Immature natural killer cell (primary cell): ENCODE results near the gene PPP1R13B. TPM values are rescaled to one million over a fixed set of nuclear protein-coding genes. Genes with fewer than 3 reads are reported as not detected.
A peak's percentile ranks its signal among the peaks of the same experiment; 100 is the strongest.

Source experiments
- DNase-seq, 3 donors: peaks; one replicate each; pipeline ENCODE4 v3.0.0; 2022; ENCODE audit warnings: mixed read lengths in 1 of 3
- H3K27ac Mint-ChIP-seq, 6 donors: one replicate each; pipeline ENCODE4 v1.8.0; 2020; ENCODE audit warnings: mixed read lengths in 6 of 6, mild to moderate bottlenecking in 5 of 6, inconsistent platforms in 4 of 6, moderate library complexity in 3 of 6
- H3K27me3 Mint-ChIP-seq, 3 donors: one replicate each; pipeline ENCODE4 v1.8.0; 2020 to 2021; ENCODE audit warnings: low read depth in 3 of 3, mild to moderate bottlenecking in 3 of 3, mixed read lengths in 3 of 3, moderate library complexity in 3 of 3, inconsistent platforms in 1 of 3
- H3K36me3 Mint-ChIP-seq, 3 donors: one replicate each; pipeline ENCODE4 v1.8.0; 2020; ENCODE audit warnings: mixed read lengths in 3 of 3, inconsistent platforms in 2 of 3, mild to moderate bottlenecking in 2 of 3
- H3K4me1 Mint-ChIP-seq, 2 donors: one replicate each; pipeline ENCODE4 v1.8.0; 2020; ENCODE audit warnings: inconsistent platforms in 2 of 2, mild to moderate bottlenecking in 2 of 2, mixed read lengths in 2 of 2, moderate library complexity in 1 of 2
- H3K4me3 Mint-ChIP-seq, 5 donors: one replicate each; pipeline ENCODE4 v1.8.0; 2020; ENCODE audit warnings: mild to moderate bottlenecking in 5 of 5, mixed read lengths in 5 of 5, inconsistent platforms in 3 of 5, moderate library complexity in 3 of 5
- H3K9me3 Mint-ChIP-seq, 6 donors: one replicate each; pipeline ENCODE4 v1.8.0; 2020; ENCODE audit warnings: mild to moderate bottlenecking in 6 of 6, mixed read lengths in 6 of 6, inconsistent platforms in 4 of 6, moderate library complexity in 3 of 6
- polyA plus RNA-seq, 3 donors: library from polyadenylated mRNA; unstranded; fragments of 300-500 nt; fragmentation: Illumina TruSeq; gene quantifications; one replicate each; pipeline ENCODE4 v1.2.3, GENCODE V29; 2021

The PPP1R13B gene
- polyA plus RNA-seq, 3 donors from 2014 or later: 0.85 to 6.7 (median 4.1) TPM

DNA sequence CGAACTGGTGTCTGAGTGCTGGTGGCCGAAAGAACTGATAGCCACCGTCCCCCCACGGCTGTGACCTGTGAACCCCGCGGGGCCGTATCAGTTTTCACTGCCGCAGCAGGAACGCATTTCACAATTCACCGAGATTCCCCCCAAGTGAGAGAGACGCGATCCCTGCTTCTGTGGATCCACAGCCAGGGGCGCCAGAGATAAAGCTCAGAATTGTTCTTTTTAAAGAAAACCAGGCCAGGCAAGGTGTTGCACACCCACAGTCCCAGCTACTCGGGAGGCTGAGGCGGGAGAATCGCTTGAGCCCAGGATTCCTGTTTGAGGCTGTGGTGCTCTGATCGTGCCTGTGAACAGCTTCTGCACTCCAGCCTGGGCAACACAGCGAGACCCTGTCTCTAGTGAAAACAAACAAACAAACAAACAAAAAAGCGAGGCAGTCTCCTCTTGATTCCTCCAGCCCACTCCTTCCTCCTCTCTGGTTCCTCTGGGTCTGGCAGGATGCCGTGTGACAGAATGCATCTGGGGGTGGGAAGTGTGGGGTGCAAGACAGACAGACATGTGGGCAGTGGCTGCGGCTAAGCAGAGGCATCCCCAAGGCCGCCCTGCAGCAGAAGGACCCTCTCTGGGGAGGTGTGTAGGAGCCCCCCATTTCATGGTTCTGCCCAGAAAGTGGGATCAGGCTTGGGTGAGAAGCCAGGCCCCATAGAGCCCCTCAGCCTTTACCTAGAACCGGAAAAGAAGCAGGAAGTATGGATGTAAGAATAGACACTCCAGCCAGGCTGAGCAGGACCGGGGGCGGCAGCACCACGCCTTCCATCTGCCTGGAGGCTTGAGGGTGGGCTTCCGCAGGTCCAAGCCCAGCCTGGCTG is 39.2 kb upstream of the PPP1R13B start:
- Mint-ChIP-seq H3K27me3 (peaks cover 0 to 5% (median 2%) of the 10 kb centered on the region in 3 donors), H3K4me1 (no peaks in the 10 kb centered on the region), H3K27ac (no peak overlapping the region), H3K36me3 (no peaks in the 10 kb centered on the region), H3K9me3 (no peaks in the 10 kb centered on the region), H3K4me3 (no peak overlapping the region)
- DNase-seq: no peak

DNA sequence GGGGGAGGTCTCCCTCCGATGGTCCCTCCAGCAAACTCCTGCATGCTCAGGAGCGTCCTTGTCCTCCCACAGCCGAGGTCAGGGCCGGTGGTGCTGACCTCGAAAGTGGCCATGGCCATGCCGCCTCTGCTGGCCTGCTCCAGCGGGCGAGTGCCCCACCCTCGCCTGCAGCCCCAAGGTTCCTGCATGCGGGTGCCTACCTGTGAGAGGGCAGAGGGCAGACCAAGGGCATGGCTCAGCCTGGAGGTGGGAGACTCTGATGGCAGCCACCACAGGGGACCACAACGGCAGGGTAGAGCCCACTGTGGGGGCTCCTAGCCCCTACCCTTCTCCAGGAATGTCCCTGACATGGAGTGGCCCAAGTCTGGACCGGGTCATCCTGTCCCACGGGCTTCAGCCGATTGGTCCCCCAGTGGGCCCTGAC is 38.1 kb upstream of the PPP1R13B start:
- H3K27ac Mint-ChIP-seq: no peak overlapping the region
- H3K36me3 Mint-ChIP-seq: no peaks in the 10 kb centered on the region
- DNase-seq: no peak
- H3K9me3 Mint-ChIP-seq: no peaks in the 10 kb centered on the region
- H3K4me1 Mint-ChIP-seq: peaks cover 0 to 8% of the 10 kb centered on the region in 2 donors
- peaks cover 0 to 7% (median 2%) of the 10 kb centered on the region in 3 donors for H3K27me3 Mint-ChIP-seq
- no peak overlapping the region for H3K4me3 Mint-ChIP-seq

DNA sequence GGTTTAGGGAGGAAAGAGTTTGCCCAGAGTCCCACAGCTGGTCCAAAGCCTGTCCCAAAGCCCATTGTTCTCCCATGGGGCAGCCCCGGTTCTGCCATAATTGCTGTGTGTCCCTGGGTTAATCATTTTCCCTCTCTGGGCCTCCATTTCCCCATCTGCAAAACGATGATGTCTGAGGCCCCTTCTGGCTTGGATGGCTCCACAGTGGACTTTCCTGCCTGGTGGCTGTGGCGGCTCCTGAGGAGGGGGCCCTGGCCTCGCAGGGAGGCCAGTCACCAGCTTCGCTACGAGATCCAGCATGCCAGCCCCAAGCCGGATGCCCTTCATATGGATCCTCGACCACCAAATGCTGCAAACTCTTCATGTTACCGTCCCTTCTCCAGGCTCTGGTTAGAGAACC is 37.5 kb upstream of the PPP1R13B start:
- peaks cover 5 to 14% of the 10 kb centered on the region in 2 donors for H3K4me1 Mint-ChIP-seq
- no peaks in the 10 kb centered on the region for H3K9me3 Mint-ChIP-seq
- peaks cover 0 to 10% (median 2%) of the 10 kb centered on the region in 3 donors for H3K27me3 Mint-ChIP-seq
- no peaks in the 10 kb centered on the region for H3K36me3 Mint-ChIP-seq
- H3K27ac Mint-ChIP-seq: no peak overlapping the region
- H3K4me3 Mint-ChIP-seq: no peak overlapping the region
- DNase-seq: no peak

DNA sequence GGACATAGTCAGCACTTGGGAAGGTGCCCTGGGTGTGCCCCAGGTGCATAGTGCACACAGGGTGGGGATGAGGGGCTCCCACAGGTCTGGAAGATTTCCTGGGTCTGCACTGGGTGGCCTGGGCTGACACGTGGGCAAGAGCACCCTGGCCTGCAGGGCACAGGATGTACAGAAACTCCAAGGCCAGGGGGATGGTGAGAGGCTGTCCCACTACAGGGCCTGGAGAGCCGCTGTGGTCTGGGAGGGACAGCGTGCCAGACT is 35.8 kb upstream of the PPP1R13B start:
- Mint-ChIP-seq H3K27me3 (peaks cover 2 to 10% (median 4%) of the 10 kb centered on the region in 3 donors), H3K4me1 (peaks cover 5 to 21% of the 10 kb centered on the region in 2 donors), H3K9me3 (no peaks in the 10 kb centered on the region), H3K27ac (no peak overlapping the region), H3K36me3 (no peaks in the 10 kb centered on the region), H3K4me3 (no peak overlapping the region)
- DNase-seq: no peak

DNA sequence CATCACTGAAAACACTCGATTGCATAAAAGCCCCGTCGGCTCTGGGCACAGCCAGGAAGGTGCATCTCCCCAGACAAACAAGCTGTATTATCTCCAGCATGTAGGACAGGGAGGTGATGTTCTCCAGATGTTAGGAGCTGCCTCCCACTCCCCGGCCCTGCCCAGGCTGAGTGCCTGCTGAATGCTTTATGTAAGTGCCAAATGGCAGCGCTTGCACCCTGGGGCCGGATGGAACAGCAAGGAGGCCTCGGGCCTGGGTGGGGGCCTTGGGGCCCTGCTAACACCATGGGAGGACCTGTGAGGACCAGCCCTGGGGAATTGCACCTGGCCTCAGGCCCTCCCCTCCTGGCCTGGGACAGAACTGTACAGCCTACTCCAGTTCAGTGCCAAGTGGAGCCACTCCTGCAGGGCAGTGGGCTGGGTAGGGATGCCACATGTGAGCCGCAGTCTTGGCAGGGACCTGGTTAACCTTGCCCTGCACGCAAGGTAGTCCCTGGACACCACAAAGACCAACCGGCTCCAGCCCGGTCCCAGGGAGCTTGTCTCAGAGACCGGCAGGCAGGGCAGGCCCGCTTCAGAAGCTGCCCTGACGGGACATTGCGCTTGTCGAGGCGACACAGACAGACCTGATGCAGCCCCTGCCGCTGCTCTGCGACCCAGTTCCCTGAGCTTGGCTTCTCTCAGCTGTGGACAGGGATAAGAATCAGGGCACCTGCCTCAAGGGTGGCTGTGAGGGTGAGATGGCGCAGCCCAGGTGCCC is 35.3 kb upstream of the PPP1R13B start:
- no peaks in the 10 kb centered on the region for H3K9me3 Mint-ChIP-seq
- no peak for DNase-seq
- peaks cover 2 to 10% (median 4%) of the 10 kb centered on the region in 3 donors for H3K27me3 Mint-ChIP-seq
- H3K27ac Mint-ChIP-seq: no peak overlapping the region
- H3K36me3 Mint-ChIP-seq: no peaks in the 10 kb centered on the region
- H3K4me3 Mint-ChIP-seq: no peak overlapping the region
- peaks cover 5 to 21% of the 10 kb centered on the region in 2 donors for H3K4me1 Mint-ChIP-seq

DNA sequence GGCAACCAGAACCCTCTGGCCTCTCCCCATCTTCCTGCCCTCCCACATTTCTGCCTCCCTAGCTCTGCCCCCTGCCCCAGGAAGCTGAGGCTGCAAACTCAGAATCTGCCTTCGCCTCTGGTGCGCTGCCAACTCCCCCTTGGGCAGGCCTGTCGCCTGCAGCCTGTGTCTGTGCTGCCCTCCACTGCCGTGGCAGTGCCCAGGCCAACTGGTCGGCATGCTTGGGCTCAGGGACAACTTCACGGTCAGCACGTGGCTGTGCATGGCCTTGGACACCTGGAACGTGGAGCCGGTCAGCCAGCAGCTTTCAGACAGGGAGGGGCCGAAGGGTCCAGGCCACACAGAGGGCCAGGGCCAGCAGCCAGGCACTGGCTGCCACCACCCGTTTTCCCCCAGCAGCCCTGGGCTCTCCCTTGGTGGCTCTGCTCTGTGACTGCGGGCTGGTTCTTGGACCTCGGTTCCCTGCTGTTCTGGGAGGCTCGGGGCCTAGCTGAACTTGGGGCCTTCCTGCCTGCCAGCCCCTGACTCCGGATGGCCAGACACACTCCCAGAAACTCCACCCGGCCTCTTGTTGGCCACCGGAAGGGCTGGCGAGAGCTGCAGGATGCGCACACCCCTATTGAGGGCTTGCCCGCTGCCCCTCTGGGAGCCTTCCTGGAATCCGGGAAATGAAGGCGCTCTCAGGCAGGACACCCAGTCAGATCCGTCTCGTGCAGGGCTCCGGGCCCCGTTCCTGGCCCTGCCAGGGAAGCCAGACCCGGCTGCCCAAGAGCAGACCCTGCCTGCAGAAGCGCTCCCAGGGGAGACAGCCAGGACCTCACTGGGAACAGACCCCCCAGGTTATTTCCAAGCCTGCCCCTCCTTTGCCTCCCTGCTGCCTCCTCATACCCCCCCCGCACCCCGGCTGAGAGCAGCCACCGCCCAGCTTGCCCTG is 34.2 kb upstream of the PPP1R13B start:
- Mint-ChIP-seq H3K27ac (no peak overlapping the region), H3K36me3 (no peaks in the 10 kb centered on the region), H3K4me3 (no peak overlapping the region), H3K9me3 (no peaks in the 10 kb centered on the region), H3K27me3 (peaks cover 2 to 10% (median 4%) of the 10 kb centered on the region in 3 donors), H3K4me1 (peaks cover 5 to 21% of the 10 kb centered on the region in 2 donors)
- no peak for DNase-seq

DNA sequence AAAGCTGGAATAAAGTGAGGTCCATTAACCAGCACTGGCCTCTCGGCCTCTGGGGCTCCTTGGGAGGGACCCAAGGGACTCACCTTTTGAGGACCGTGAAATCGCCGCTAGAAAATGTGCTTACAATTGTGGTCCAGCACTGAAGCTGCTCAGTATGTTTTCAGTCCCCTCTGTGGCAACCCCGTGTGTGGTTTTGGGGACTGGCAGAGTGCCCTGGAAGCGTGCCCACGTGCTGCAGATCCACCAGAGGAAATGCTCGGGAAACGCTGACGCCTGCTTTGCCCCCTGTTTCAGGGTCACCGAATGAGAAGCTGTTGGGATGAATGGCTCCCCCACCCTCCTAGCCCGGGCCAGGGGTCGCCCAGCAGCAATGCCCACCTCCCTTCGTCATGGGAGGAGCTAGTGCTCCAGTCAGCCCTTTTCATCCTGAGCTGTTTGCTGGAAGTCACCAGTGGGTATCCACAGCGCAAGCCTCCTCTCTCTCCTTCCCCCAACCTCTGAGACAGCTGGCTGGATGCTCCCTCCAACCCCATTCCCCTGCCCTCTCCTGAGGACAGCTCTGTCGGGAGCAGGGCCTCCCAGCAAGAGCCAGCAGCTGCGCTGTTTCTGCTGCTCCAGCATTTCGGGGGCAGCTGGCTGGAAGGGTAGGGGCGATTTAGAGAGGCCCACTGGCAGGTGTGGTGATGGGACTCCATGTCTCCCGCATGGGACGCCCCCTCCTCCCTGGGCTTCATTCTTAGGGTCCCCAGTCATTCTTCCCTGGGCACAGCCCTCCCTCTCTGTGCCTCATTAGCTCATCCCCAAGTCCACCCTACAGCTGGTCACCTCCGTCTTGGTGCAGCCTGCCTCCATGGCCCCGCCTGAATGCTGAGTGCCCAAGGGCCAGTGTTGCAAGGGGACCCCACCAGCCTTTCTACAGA is 33.2 kb upstream of the PPP1R13B start:
- H3K36me3 Mint-ChIP-seq: no peaks in the 10 kb centered on the region
- H3K27me3 Mint-ChIP-seq: peaks cover 2 to 9% (median 4%) of the 10 kb centered on the region in 3 donors
- H3K27ac Mint-ChIP-seq: peak overlapping the region in 1 of 6 donors; percentile 64
- no peaks in the 10 kb centered on the region for H3K9me3 Mint-ChIP-seq
- peak overlapping the region; percentile 54 to 77 (median 67) for H3K4me3 Mint-ChIP-seq
- H3K4me1 Mint-ChIP-seq: peaks cover 5 to 21% of the 10 kb centered on the region in 2 donors
- DNase-seq: peak in 2 of 3 donors; percentile 23 to 30

DNA sequence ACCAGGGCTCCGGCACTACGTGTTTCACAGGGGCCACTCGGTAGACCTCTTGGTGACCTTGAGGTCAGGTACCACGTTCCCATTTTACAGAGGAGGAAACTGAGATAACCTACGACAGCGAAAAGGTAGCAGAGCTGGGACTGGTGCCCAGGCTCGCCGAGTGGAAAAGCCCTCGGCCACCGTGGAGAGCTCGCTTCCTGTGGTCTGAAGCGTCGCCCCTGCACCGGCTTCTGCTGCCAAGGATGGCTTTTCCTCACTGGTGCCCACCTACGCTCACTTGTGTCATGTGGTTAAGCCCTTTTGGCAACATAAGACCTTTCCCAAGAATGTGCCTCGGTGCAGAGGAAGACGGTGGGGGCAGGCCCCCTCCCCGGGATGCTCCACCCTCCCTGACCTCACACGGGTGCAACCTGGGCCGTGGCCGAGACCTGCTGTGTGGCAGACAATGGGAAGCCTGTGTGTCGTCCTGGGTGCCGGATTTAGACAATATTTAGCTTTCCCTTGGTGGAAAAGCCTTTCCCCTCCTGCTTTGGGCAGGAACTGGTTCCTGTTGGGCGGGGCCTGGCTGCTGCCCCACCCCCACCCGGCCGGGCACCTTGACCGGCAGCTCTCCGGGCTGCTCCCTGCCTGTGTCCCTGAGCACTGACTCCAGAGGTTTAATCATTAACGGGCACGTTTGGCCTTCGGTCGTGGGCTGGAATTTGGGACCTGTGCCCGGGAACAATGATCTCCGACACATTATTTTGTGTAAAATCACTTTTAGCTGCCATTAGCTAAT is 32.4 kb upstream of the PPP1R13B start:
- Mint-ChIP-seq H3K4me1 (peaks cover 5 to 22% of the 10 kb centered on the region in 2 donors), H3K9me3 (no peaks in the 10 kb centered on the region), H3K4me3 (peak overlapping the region; percentile 63 to 77 (median 67)), H3K36me3 (no peaks in the 10 kb centered on the region), H3K27ac (no peak overlapping the region), H3K27me3 (peaks cover 2 to 9% (median 3%) of the 10 kb centered on the region in 3 donors)
- no peak for DNase-seq

DNA sequence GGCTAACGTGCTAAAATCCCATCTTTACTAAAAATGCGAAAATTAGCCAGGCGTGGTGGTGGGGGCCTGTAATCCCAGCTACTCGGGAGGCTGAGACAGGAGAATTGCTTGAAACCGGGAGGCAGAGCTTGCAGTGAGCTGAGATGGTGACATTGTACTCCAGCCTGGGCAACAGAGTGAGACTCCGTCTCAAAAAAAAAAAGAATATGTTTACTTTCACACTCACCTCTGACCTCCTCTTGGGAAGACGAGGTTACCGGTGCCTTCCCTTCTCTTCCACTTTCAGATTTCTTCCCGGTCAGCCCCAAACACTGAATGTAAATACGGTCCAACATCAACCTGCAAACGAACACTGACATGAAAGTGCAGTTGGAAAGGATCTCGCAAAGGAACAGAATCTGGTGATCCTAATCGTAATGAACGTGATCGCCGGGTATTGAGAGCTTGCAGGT is 31.8 kb upstream of the PPP1R13B start:
- no peak for DNase-seq
- Mint-ChIP-seq H3K27ac (no peak overlapping the region), H3K4me1 (peaks cover 5 to 22% of the 10 kb centered on the region in 2 donors), H3K9me3 (no peaks in the 10 kb centered on the region), H3K36me3 (no peaks in the 10 kb centered on the region), H3K4me3 (peak overlapping the region; percentile 42 to 64 (median 58)), H3K27me3 (peaks cover 2 to 9% (median 3%) of the 10 kb centered on the region in 3 donors)

DNA sequence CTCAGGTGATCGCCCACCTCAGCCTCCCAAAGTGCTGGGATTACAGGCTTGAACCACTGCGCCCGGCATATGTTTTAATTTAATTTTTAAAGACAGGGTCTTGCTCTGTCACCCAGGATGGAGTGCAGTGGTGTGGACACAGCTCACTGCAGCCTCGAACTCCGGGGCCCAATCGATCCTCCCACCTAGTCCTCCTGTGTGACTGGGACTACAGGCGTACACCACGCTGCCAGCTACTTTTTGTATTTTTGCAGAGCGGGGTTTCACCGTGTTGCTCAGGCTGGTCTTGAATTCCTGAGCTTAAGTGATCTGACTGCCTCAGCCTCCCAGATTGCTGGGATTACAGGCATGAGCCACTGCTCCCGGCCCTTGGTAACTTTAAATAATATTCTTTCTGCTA is 30.8 kb upstream of the PPP1R13B start:
- H3K4me1 Mint-ChIP-seq: peaks cover 5 to 22% of the 10 kb centered on the region in 2 donors
- H3K27ac Mint-ChIP-seq: no peak overlapping the region
- H3K27me3 Mint-ChIP-seq: peaks cover 2 to 7% (median 3%) of the 10 kb centered on the region in 3 donors
- H3K36me3 Mint-ChIP-seq: no peaks in the 10 kb centered on the region
- no peaks in the 10 kb centered on the region for H3K9me3 Mint-ChIP-seq
- no peak for DNase-seq
- no peak overlapping the region for H3K4me3 Mint-ChIP-seq

DNA sequence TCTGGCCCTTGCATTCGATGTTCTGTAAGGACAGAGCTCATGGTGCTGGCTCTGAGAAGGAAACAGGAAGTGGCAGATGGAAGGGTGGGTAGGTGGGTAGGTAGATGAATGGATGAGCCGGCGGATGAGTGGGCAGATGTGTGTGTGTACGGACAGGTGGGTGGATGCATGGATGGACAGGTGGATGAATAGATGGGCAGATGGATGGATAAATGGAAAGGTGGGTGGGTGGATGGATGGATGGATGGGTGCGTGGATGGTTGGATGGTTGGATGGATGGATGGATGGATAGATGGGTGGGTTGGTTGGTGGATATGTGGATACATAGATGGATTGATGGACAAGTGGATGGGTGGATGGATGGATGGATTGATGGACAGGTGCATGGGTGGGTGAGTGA is 27.6 kb upstream of the PPP1R13B start:
- Mint-ChIP-seq H3K4me1 (peaks cover 7 to 17% of the 10 kb centered on the region in 2 donors), H3K27me3 (peaks cover under 1 to 3% (median 2%) of the 10 kb centered on the region in 3 donors), H3K27ac (no peak overlapping the region), H3K36me3 (no peaks in the 10 kb centered on the region), H3K4me3 (peak overlapping the region in 1 of 5 donors; percentile 46), H3K9me3 (no peaks in the 10 kb centered on the region)
- no peak for DNase-seq
